NB4 (cell line): ENCODE data around the gene CNTNAP2.

Source experiments
- DNase-seq: peaks from one replicate; pipeline ENCODE4 v3.0.0; 2010; ENCODE audit warnings: low read depth
- H3K4me3 ChIP-seq: one replicate; pipeline ENCODE4 v1.5.1; 2011; ENCODE audit warnings: mild to moderate bottlenecking, low read depth, low read length, moderate library complexity
- MYC ChIP-seq: IDR thresholded peaks from 2 replicates; pipeline ENCODE4 v1.6.1; 2011; ENCODE audit warnings: low read depth, low read length
- POLR2A ChIP-seq: IDR thresholded peaks from 2 replicates; pipeline ENCODE4 v1.6.1; 2011; ENCODE audit warnings: mild to moderate bottlenecking; ENCODE audit not compliant: insufficient read length; ENCODE audit errors: extremely low read depth
- TF ChIP-seq, protein P1 (sequence below): IDR thresholded peaks from 2 replicates; pipeline ENCODE4 v1.6.1; 2011; ENCODE audit warnings: low read depth, low read length
- TF ChIP-seq, protein P2 (sequence below): IDR thresholded peaks from one replicate; pipeline ENCODE4 v1.5.1; 2012; ENCODE audit warnings: low read depth, low read length

The CNTNAP2 gene

DNA sequence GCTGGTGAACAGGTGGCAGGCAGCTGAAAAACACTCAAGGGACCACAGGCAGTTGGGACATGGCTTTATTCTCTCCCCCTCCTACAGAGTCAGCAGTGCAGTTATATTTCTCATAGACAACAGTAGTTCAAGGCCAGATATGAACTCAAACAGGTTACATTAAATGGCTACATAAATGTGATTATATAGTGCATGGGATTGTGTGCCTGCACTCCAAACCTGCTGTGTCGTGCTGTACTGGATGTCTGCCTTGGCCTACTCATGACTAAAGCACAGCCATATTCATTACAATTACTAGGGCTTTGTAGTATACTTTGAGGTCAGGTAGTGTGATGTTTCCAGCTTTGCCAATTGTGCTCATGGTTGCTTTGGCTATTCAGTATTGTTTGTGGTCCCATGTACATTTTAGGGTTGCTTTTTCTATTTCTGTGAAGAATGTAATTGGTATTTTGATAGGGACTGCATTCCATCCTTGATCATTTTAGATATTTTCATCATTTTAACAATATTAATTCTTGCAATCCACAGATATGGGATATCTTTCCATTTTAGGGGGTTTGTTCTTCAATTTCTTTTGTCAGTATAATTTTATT lies 393.6 kb downstream of the CNTNAP2 start:
- TF ChIP-seq, protein P1, sequence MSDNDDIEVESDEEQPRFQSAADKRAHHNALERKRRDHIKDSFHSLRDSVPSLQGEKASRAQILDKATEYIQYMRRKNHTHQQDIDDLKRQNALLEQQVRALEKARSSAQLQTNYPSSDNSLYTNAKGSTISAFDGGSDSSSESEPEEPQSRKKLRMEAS: no peak
- TF ChIP-seq POLR2A (no peak), MYC (no peak)
- TF ChIP-seq, protein P2, sequence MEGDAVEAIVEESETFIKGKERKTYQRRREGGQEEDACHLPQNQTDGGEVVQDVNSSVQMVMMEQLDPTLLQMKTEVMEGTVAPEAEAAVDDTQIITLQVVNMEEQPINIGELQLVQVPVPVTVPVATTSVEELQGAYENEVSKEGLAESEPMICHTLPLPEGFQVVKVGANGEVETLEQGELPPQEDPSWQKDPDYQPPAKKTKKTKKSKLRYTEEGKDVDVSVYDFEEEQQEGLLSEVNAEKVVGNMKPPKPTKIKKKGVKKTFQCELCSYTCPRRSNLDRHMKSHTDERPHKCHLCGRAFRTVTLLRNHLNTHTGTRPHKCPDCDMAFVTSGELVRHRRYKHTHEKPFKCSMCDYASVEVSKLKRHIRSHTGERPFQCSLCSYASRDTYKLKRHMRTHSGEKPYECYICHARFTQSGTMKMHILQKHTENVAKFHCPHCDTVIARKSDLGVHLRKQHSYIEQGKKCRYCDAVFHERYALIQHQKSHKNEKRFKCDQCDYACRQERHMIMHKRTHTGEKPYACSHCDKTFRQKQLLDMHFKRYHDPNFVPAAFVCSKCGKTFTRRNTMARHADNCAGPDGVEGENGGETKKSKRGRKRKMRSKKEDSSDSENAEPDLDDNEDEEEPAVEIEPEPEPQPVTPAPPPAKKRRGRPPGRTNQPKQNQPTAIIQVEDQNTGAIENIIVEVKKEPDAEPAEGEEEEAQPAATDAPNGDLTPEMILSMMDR: no peak
- DNase-seq: peak; percentile 33
- H3K4me3 ChIP-seq: no peak overlapping the region

DNA sequence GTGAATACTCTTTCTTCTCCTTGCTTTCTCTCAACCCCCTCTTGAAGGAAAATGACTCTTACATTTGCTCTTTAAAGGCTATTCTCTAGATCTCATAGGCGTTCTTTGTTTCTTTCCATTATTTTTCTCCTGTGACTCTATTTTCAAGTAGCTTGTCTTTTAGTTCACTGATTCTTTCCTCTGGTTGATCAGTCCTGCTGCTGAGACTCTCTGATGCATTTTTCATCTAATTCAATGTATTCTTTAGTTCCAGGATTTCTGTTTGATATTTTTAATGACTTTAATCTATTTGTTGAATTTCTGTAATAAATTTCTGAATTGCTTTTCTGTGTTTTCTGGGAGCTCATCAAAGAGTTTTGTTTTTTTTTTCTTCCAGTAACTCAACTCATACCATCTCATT lies 397.7 kb downstream of the CNTNAP2 start:
- DNase-seq: no peak
- no peak overlapping the region for H3K4me3 ChIP-seq
- no peak for TF ChIP-seq POLR2A
- TF ChIP-seq, protein P1: no peak
- no peak for TF ChIP-seq MYC
- TF ChIP-seq, protein P2: no peak

DNA sequence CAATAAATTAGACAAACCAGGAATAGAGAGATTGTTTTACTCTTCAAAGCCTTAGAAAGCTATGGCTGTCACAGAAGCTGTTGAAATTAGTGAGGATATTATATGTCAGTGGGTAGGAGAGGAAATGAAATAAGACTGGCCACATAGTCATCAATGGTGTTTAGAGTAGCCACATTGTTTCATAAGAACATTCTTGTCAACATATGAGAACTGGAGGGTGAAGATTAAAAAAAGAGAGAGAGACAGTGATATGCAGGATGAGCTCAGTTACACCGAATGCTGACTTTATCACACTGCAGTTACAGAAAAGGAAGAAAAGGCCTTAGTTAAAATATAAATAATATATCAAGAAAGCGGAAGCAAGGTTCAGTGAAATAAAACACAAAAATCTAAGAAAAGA lies 412.0 kb downstream of the CNTNAP2 start:
- no peak for DNase-seq
- no peak overlapping the region for H3K4me3 ChIP-seq
- no peak for TF ChIP-seq POLR2A
- TF ChIP-seq, protein P2: no peak
- TF ChIP-seq MYC: no peak
- TF ChIP-seq, protein P1: no peak

DNA sequence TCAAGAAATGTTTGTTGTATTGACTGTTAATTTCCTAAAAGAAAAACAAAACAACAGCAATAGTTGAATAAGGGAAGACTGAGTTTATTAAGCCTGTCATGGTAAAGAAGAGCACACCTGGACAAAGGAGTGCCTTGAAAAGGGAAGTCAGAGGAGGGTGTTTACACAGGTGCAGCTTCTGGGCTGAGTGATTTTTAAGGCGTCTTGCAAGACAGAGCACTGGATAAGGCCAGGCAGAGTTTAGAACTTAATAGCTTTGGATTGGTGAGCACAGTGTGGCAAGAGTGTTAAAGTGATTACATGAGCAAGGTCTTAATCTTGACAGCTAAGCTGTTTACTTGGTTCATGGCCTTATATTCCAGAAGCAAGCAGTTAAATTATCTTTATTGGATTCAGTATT lies 423.2 kb downstream of the CNTNAP2 start:
- no peak for TF ChIP-seq MYC
- no peak for TF ChIP-seq POLR2A
- TF ChIP-seq, protein P2: no peak
- TF ChIP-seq, protein P1: no peak
- DNase-seq: no peak
- no peak overlapping the region for H3K4me3 ChIP-seq

DNA sequence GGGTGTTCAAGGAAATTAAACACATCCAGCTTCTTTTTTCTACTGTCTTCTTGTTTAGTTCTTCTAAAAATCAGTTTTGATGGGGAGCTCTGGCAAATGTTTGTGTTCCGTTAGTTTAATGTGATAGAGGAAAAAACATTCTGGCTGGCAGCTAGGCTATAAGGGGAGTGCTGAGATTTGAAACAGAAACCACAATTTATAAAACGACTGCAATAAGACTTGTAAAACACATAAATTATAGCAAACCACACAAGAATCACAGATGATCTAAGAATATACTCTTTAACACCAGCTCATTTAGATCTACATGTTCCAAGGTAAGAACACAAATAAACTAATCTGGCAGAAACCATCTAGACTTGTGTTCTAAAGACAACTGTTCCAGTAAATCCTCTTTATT lies 425.5 kb downstream of the CNTNAP2 start:
- DNase-seq: no peak
- H3K4me3 ChIP-seq: no peak overlapping the region
- TF ChIP-seq MYC: no peak
- TF ChIP-seq, protein P1: no peak
- TF ChIP-seq, protein P2: no peak

DNA sequence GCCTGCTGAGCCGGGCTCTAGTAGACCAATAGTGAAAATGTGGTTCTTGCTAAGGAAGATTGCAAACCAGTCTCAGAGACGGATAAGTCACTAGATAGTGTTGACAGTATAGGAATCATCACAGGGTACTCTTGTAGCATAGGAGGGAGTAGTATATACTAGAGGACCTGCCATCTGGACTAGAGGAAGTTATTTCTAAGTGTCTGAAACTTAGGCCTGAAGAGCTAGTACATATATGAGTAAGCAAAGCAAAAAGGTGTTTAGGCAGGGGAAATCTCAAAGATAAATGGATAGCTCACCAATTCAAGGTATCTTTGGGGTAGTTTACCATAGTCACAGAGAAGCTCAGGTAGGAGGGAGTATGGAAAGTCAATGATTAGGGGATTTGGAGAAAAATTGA lies 428.1 kb downstream of the CNTNAP2 start:
- TF ChIP-seq, protein P1: no peak
- TF ChIP-seq POLR2A (no peak), MYC (no peak)
- TF ChIP-seq, protein P2: no peak
- H3K4me3 ChIP-seq: no peak overlapping the region
- no peak for DNase-seq
